Muscle of back (tissue), 11 donors: ENCODE results near the gene DMRTA2. TPM values are rescaled to one million over a fixed set of nuclear protein-coding genes. Genes with fewer than 3 reads are reported as not detected.
A peak's percentile ranks its signal among the peaks of the same experiment; 100 is the strongest.

ENCODE experiments used
- DNase-seq, 3 donors: peaks; one replicate each; pipeline versions ENCODE4 v3.0.0 to v3.0.0-alpha.2; 2013
- polyA plus RNA-seq, 10 donors: library from polyadenylated mRNA; unstranded; fragments of 120-200 nt; gene quantifications; one replicate each; pipeline ENCODE4 v1.2.1, GENCODE V29; 2013; ENCODE audit not compliant: insufficient read length in 10 of 10

The DMRTA2 gene
- polyA plus RNA-seq, 10 donors = 0.08 to 0.16 (median 0.10) TPM; not detected in 4

- peak in 1 of 3 donors; percentile 72 for DNase-seq
These were observed 1.0 kb upstream of the DMRTA2 start for GRCh38 chr1:50424045-50424883.

- no peak for DNase-seq
These were observed 392 bp upstream of the DMRTA2 start for GRCh38 chr1:50423670-50424000.

GRCh38 chr1:50422675-50422945 lies 633 bp downstream of the DMRTA2 start:
- no peak for DNase-seq

- peak in 1 of 3 donors; percentile 12 for DNase-seq
These were observed 1.2 kb downstream of the DMRTA2 start for GRCh38 chr1:50421768-50422674.

GRCh38 chr1:50421366-50421748 lies 1.9 kb downstream of the DMRTA2 start:
- no peak for DNase-seq

- peak in 1 of 3 donors; percentile 41 for DNase-seq
These were observed 2.4 kb downstream of the DMRTA2 start for GRCh38 chr1:50420689-50421365.

- no peak for DNase-seq
These were observed 3.2 kb downstream of the DMRTA2 start for GRCh38 chr1:50419907-50420677.

- DNase-seq = peak in 1 of 3 donors; percentile 37
These were observed 3.9 kb downstream of the DMRTA2 start for GRCh38 chr1:50419192-50419906.

GRCh38 chr1:50418600-50419109 lies 4.6 kb downstream of the DMRTA2 start:
- peak in 1 of 3 donors; percentile 61 for DNase-seq

- peak in 1 of 3 donors; percentile 12 for DNase-seq
These were observed 5.2 kb downstream of the DMRTA2 start for GRCh38 chr1:50417946-50418599.

GRCh38 chr1:50417507-50417906 lies 5.7 kb downstream of the DMRTA2 start:
- DNase-seq = no peak

- peak in 1 of 3 donors; percentile 8 for DNase-seq
These were observed 6.4 kb downstream of the DMRTA2 start for GRCh38 chr1:50416553-50417453.

- DNase-seq = no peak
These were observed 7.1 kb downstream of the DMRTA2 start for GRCh38 chr1:50416150-50416527.

GRCh38 chr1:50415235-50416149 lies 7.8 kb downstream of the DMRTA2 start:
- peak in 1 of 3 donors; percentile 10 for DNase-seq

GRCh38 chr1:50414853-50415234 lies 8.4 kb downstream of the DMRTA2 start:
- no peak for DNase-seq

- DNase-seq = no peak
These were observed 10.3 kb downstream of the DMRTA2 start for GRCh38 chr1:50412813-50413476.

- no peak for DNase-seq
These were observed 17.4 kb downstream of the DMRTA2 start for GRCh38 chr1:50405814-50406213.
